ENCODE results near the gene MYG1.

- TF ChIP-seq CTCF (conservative IDR thresholded peaks at IDR 0.05; ENCODE audit: low read depth, low read length): peak; percentile 41
- TF ChIP-seq EZH2 (IDR thresholded peaks at IDR 0.05; ENCODE audit: borderline replicate concordance, low read depth, low read length, poor library complexity, severe bottlenecking): no peak
These were observed 47.8 kb upstream of the MYG1 start for GRCh38 chr12:53251477-53252348.
